Measurements from ENCODE around the gene RAB11B. TPM values are rescaled to one million over a fixed set of nuclear protein-coding genes. Genes with fewer than 3 reads are reported as not detected.

Gene RAB11B
- total RNA-seq, 1 experiment from 2014 or later: 140 TPM

DNA sequence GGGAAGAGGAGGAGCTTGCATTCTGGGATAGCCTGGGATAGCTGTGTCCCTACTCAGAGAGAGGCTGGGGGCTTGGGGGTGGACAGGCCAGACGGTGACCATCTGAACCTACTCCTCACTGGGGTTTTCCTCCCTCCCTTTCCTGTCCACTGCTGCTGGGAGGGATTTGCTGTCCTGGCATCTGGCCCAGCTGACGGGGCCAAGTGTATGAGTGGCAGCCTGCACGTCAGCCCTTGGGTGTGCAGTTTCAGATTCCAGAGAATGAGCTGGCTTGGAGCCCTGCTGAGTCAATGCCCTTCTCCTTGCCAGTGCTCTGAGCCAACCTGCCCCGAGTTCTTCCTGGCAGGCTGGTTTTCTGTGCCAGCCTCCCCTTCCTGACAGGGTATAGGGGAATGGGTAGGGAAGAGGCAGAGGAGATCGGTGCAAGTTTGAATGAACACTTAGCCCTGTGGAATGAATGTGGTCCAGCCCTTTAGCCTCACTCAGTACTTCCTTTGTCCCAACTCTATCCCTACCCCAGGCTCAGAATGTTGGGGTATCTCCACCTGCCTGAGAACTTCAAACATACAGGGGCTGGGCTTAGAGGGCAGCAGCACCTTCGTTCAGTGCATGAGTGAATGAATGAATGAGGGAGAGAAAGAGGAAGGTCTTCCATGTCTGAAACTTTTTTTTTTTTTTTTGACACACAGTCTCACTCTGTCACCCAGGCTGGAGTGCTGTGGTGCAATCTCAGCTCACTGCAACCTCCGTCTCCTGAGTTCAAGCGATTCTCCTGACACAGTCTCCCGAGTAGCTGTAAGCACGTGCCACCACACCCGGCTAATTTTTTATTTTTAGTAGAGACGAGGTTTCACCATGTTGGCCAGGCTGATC, 28.0 kb upstream of the RAB11B start (continued):
- TF ChIP-seq ZBTB33 (IDR thresholded peaks at IDR 0.05; ENCODE audit: extremely low read depth, insufficient replicate concordance, low read length) (no peak), EGR1 (IDR thresholded peaks at IDR 0.05; ENCODE audit: low read depth) (no peak)

- ChIA-PET CTCF (interaction anchor here (0.5 to 3.3 kb wide), 2 partner anchors 10 to 217 kb away, joined by 4 to 20 read pairs; no protein-coding TSS in a partner anchor), POLR2A (interaction anchor here (0.6 to 2.3 kb wide), 12 partner anchors 9 to 220 kb away, joined by 3 to 20 read pairs (median 4); partner anchors contain the start of genes HNRNPM, RAB11B and ZNF414), RAD21 (ENCODE audit: low non-redundant PET in 1 of 2, low total read pairs in 2 of 2, uncharacterized antibody in 2 of 2, unreplicated experiment in 2 of 2) (no interaction called here)
- peaks cover 54 to 84% of the 10 kb centered on the region in 2 experiments for H3K4me1 ChIP-seq (ENCODE audit: control insufficient read depth in 1 of 2, insufficient read depth in 2 of 2, low read length in 2 of 2)
- intact Hi-C loops (cut with micrococcal nuclease): no loop called here
- H3K27ac ChIP-seq (ENCODE audit: low read depth, low read length): peak within 1 kb of the TSS; percentile 90
- DNase-seq (ENCODE audit: low read depth, low spot score): peak; percentile 63
- H3K4me2 ChIP-seq (ENCODE audit: low read length): peak within 1 kb of the TSS; percentile 100
- no peaks in the 10 kb centered on the region for H3K79me2 ChIP-seq (ENCODE audit: insufficient read depth, low read length)
- H2AFZ ChIP-seq (ENCODE audit: low read depth, low read length, poor library complexity, severe bottlenecking): no peak within 1 kb of the TSS
- H4K20me1 ChIP-seq (ENCODE audit: insufficient read depth): no peaks in the 10 kb centered on the region
- ATAC-seq: peak; percentile 67
- no peaks in the 10 kb centered on the region; a peak in 1 of 4 replicates for H3K36me3 ChIP-seq (ENCODE audit: control insufficient read depth in 1 of 2, insufficient read depth in 2 of 2, low read length in 2 of 2)
- no peaks in the 10 kb centered on the region for H3K9me2 ChIP-seq (ENCODE audit: insufficient read depth)
- no peaks in the 10 kb centered on the region for H3K27me3 ChIP-seq (ENCODE audit: insufficient read depth, low read length)
- peak within 1 kb of the TSS; percentile 72 for H3K9ac ChIP-seq (ENCODE audit: low read length)
- peak within 1 kb of the TSS; percentile 68 to 83 for H3K4me3 ChIP-seq (replicated peaks in 1 of 2; ENCODE audit: low read depth in 1 of 2, low read length in 2 of 2)
- BruUV-seq (replicated peaks): TSS peak; percentile 76
- H3K9me3 ChIP-seq (ENCODE audit: control insufficient read depth in 1 of 2, insufficient read depth in 1 of 2, low read depth in 1 of 2, low read length in 2 of 2): no peaks in the 10 kb centered on the region
- TF ChIP-seq POLR2A (IDR thresholded peaks at IDR 0.05; ENCODE audit: borderline replicate concordance, extremely low read depth, insufficient read depth, insufficient read length) (peak; percentile 92), EGR1 (IDR thresholded peaks at IDR 0.05; ENCODE audit: low read depth) (peak; percentile 91), SP1 (IDR thresholded peaks at IDR 0.05; ENCODE audit: low read depth) (peak; percentile 19; the same call in 1 of the 2 replicates), CEBPB (IDR thresholded peaks at IDR 0.05; ENCODE audit: low read depth) (no peak), TCF7L2 (IDR thresholded peaks at IDR 0.05; ENCODE audit: borderline replicate concordance, extremely low read depth, insufficient read depth, insufficient read length) (peak; percentile 4), MAX (IDR thresholded peaks at IDR 0.05) (peak; percentile 33; the same call in 1 of the 2 replicates), JUND (IDR thresholded peaks at IDR 0.05) (no peak), EZH2phosphoT487 (IDR thresholded peaks at IDR 0.05; ENCODE audit: borderline replicate concordance) (no peak), POLR2AphosphoS5 (IDR thresholded peaks at IDR 0.05; ENCODE audit: low read depth, low read length) (peak; percentile 99), YY1 (IDR thresholded peaks at IDR 0.05; ENCODE audit: extremely low read depth, insufficient replicate concordance, low read depth, low read length) (no peak), ELF1 (IDR thresholded peaks at IDR 0.05; ENCODE audit: borderline replicate concordance, low read depth) (no peak), SRF (IDR thresholded peaks at IDR 0.05; ENCODE audit: low read depth) (no peak)
- TF ChIP-seq, protein P1, sequence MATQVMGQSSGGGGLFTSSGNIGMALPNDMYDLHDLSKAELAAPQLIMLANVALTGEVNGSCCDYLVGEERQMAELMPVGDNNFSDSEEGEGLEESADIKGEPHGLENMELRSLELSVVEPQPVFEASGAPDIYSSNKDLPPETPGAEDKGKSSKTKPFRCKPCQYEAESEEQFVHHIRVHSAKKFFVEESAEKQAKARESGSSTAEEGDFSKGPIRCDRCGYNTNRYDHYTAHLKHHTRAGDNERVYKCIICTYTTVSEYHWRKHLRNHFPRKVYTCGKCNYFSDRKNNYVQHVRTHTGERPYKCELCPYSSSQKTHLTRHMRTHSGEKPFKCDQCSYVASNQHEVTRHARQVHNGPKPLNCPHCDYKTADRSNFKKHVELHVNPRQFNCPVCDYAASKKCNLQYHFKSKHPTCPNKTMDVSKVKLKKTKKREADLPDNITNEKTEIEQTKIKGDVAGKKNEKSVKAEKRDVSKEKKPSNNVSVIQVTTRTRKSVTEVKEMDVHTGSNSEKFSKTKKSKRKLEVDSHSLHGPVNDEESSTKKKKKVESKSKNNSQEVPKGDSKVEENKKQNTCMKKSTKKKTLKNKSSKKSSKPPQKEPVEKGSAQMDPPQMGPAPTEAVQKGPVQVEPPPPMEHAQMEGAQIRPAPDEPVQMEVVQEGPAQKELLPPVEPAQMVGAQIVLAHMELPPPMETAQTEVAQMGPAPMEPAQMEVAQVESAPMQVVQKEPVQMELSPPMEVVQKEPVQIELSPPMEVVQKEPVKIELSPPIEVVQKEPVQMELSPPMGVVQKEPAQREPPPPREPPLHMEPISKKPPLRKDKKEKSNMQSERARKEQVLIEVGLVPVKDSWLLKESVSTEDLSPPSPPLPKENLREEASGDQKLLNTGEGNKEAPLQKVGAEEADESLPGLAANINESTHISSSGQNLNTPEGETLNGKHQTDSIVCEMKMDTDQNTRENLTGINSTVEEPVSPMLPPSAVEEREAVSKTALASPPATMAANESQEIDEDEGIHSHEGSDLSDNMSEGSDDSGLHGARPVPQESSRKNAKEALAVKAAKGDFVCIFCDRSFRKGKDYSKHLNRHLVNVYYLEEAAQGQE (IDR thresholded peaks at IDR 0.05; ENCODE audit: low read depth): no peak
- TF ChIP-seq, protein P2, sequence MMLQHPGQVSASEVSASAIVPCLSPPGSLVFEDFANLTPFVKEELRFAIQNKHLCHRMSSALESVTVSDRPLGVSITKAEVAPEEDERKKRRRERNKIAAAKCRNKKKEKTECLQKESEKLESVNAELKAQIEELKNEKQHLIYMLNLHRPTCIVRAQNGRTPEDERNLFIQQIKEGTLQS (IDR thresholded peaks at IDR 0.05): no peak
Observed at GRCh38 chr19:8363803-8364771, 26.1 kb upstream of the RAB11B start, which contains the start of gene ANGPTL4. Gene ANGPTL4 (plus strand): TSS chr19:8364155. CDS start chr19:8364322, 167 bp downstream.
